Inflammatory macrophage (primary cell): ENCODE measurements around the gene ST6GAL1.

Experiments
- DNase-seq, 2 donors: peaks; one replicate each; pipeline ENCODE4 v3.0.0-alpha.2; 2020 to 2022

The ST6GAL1 gene

DNA sequence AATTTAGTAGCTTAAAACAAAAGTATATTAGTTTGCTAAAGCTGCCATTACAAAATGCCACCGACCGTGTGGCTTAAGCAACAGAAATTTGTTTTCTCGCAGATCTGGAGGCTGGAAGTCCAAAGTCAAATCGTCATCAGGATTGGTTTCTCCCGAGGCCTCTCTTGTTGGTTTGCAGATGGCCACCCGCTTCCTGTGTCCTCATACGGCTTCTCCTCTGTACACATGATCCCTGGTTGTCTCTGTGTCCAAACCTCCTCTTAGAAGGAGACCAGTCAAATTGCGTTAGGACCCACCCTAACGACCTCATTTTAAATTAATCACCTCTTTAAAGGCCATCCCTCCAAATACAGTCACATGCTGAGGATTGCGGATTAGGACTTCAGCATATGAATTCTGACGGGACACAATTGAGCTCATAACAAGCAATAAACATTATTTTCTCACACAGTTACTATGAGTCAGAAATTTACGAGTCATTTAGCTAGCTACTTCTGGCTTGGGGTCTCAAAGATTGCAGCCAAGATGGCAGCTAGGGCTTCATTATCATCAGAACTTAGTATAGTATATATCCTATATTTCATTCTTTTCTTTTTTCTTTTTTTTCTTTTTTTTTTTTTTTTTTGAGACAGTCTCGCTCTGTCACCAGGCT is 150.6 kb downstream of the ST6GAL1 start:
- DNase-seq = no peak

DNA sequence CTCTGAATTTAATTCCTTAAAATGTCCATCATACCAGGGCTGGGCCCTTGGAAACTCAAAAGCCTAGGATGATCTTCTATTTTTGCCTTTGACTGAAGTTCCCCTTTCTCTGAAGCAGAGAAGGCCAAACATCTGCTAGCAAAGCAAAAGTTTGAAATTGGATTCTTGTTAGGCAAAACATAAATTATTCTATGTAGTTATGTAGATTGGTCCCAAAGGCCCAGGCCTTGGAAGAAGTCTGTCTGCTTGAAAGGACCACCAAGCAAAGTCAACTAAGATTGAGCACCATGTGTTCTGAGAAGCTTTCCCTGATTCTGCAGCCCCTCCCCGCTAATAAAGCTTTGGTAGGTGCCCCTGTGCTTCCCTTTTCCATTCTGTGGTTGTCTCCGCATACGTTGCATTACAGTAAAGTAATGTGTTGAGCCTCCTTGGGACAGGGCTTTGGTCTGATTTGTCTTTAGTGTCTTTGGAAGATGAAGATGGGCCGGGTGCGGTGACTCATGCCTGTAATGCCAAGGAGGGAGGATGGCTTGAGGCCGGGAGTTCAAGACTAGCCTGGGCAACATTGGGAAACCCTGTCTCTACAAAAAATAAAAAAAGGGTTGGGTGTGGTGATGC is 152.5 kb downstream of the ST6GAL1 start:
- DNase-seq = peak; percentile 5 to 31

DNA sequence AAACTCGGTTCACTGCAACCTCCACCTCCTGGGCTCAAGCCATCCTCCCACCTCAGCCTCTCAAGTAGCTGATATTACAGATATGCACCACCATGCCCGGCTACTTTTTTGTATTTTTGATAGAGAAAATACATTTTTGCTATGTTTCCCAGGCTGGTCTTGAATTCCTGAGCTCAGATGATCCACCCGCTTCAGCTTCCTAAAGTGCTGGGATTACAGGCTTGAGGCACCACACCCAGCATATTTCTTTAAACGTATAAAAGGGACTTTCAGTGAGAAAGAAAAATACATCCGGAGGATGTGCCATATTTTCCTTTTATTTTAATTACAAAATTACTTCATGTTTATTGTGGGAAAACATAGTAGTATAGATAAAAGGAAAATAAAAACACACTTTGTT is 153.8 kb downstream of the ST6GAL1 start:
- no peak for DNase-seq

DNA sequence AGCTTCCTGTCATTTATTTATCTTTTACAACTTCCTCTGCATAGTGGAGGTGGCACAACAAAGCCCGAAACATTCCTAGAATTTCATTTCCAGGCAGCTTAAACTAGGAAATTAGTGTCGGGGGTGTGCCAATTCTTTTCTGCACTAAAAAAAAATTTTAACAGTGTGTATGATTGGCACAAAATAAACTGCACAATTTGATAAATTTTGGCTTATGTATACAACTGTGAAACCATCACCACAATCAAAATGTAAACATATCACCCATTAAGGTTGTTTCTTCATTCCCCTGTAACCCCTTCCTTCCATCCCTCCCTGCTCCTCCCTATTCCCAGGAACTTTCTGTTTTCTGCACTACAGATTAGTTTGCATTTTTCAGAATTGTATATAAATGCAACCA is 154.3 kb downstream of the ST6GAL1 start:
- DNase-seq = no peak

DNA sequence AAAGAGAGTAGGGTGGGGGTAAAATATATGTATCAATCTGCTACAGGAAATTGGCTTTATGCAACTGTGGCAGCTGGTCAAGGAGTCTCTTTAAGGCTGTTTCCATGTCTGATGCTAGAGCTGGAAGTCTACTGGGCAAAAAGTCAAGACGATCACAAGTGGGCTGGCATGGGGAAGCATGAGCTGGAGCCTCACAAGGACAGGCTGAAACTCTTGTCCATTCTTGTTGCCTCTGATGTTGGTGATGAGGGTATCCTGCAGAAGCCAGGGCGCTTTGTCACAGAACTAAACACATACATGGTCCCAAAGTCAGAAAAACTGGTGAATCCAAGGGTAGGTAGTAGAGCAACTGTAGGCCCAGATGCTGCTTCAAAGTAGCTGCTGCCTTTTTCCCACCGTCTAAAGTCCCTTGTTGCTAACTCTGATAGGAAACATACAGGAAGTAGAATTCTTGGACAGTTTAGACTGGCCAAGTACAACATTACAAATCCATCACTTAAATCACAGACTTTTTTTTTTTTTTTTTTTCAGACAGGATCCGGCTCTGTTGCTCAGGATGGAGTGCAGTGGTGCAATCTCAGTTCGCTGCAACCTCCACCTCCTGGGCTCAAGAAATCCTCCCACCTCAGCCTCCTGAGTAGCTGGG is 154.8 kb downstream of the ST6GAL1 start:
- DNase-seq = no peak

DNA sequence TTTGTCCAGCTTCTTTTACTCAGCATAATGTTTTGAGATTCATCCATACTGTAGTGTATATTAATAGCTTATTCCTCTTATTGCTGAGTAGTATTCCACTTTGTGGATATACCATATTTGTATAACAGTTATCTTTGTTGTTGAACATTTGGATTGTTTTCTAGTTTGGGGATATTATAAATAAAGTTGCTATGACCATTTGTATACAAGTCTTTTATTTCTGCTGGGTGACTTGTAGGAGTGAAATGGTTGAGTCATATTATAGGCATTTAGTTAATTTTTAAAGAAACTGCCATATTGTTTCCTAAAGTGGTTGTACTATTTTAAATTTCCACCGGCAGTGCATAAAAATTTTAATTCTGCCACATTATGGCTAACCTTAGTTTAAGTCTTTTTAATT is 155.6 kb downstream of the ST6GAL1 start:
- DNase-seq = no peak

DNA sequence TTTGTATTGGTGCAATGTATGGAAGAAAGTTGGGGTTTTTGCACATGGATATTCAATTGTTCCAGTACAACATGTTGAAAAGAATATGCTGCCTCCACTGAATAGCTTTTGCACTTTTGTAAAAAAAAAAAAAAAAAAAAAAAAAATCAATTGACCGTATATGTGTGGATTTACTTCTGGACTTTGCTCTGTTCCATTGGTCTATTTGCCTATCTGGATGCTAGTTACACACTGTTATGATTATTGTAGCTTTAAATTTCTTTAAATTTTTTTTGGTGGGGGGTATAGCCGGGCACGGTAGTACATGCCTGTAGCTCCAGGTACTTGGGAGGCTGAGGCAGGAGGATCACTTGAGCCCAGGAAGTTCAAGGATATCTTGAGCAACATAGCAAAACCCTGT is 156.5 kb downstream of the ST6GAL1 start:
- no peak for DNase-seq

DNA sequence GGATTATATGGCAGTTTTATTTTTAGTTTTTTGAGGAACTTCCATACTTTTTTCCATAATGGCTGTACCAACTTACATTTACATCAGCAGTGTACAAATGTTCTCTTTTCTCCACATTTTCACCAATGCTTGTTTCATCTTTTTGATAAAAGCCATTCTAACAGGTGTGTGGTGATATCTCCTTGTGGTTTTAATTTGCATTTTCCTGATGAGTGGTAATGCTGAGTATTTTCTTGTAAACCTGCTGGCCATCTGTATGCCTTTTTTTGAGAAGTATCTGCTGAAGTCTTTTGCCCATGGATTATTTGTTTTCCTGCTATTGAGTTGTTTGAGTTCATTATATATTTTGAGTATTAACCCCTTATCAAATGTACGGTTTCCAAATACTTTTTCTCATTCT is 158.4 kb downstream of the ST6GAL1 start:
- no peak for DNase-seq

DNA sequence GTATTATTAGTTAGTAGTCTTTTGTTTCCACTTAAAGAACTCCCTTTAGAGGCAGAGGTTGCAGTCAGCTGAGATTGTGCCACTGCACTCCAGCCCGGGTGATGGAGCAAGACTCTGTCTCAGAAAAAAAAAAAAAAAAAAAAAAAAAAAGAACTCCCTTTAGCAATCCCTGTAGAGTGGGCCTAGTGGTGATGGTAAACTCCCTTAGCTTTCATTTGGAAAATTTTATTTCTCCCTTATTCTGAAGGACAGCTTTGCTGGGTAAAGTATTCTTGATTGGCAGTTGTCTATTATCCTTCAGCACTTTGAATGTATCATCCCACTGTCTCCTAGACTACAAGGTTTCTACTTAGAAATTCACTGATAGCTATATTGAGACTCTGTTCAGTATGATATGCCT is 163.0 kb downstream of the ST6GAL1 start:
- DNase-seq = peak; percentile 23 to 49

DNA sequence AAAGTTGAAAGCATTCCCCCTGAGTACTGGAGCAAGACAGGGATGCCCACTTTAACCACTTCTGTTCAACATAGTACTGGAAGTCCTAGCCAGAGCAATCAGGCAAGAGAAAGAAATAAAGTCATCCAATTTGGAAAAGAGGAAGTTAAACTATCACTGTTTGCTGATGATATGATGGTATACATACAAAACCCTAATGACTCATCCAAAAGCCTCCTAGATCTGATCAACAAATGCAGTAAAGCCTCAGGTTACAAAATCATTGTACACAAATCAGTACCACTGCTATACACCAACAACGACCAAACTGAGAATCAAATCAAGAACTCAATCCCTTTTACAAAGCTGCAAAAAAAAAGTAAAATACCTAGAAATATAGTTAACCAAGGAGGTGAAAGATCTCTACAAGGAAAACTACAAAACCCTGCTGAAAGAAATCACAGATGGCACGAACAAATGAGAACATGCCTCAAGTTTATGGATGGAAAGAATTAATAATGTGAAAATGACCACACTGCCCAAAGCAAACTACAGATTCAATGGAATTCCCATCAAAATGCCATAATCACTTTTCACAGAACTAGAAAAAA is 168.7 kb downstream of the ST6GAL1 start:
- DNase-seq = peak in 1 of 2 donors; percentile 33

DNA sequence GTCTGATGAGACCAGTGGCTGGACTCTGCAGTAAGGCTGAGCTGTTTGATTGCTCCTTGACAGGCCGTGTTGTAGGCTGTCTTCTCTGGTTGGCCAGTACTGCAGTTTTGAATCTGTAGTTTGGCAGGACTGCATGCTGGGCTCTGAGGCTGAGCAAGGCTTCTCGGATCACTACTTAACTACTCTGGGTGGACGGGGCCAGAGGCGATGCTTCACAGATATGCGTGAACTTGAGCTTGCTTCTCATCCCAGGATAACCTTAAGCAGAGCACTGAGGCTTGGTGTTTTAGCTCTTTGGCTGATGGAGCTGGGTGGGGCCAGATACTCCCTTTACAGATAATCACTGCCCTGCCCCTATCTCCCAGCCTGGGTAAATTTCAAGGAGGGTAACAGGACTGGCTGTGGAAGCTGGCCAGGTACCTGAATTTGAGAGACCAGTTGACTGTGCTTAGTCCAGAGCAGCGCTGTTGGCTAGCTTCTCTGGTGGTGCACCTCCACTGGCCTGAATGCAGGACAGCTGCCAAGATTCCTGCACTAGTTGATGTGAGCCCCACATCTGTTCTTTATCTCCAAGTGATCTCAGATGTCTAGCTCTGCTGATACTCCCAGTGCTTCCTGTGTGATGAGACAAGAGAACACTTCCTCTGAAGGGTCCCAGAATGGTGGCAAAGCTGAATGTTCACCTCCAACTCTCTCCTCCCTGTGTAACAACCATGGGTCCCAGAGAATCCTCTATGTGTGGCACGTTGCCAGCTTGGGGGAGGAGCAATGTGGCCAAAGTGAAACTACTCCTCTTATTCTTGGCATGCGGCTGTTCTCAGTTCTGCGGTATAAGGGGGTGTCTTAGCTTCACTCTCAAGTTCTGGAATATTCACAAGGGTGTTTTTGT is 171.1 kb downstream of the ST6GAL1 start:
- DNase-seq = peak; percentile 14 to 41

DNA sequence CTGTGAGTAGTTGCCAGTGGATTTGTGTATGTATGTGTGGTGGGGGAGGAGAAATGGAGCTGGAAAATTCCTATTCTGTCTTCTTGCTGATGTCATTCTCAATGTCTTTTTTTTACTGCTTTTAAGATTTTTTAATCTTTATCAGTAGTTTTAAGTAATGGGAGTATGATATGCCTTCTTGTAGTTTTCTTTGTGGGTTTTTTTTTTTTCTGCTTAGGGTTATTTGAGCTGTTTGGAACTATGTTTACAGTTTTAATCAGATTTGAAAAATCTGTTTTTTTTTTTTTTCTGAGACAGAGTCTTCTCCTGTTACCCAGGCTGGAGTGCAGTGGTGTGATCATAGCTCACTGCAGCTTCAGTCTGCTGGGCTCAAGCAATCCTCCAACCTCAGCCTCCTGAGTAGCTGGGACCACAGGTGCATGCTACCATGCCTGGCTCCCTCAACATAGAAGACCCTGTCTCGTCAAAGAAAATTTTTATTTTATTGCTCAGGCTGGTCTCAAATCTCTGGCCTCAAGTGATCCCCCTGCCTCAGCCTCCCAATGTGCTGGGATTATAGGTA is 171.8 kb downstream of the ST6GAL1 start:
- DNase-seq = no peak

DNA sequence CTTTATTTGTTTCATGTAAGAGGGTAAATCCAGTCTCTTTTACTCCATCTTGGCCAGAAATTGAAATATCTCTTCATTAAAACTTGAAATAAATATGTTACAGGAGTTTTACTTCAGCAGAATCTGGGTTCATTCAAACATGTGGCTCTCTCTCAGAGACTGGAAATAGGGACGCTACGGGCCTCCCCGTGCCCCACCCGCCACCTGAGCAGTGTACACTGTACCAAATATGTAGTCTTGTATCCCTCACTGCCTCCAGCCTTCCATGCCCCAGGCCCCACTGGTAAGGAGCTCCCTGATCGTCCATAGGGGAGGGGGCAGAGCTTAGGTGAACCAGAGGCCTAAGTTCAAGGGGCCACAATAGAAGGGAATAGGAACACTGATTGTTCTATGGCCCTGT is 172.9 kb downstream of the ST6GAL1 start:
- no peak for DNase-seq

DNA sequence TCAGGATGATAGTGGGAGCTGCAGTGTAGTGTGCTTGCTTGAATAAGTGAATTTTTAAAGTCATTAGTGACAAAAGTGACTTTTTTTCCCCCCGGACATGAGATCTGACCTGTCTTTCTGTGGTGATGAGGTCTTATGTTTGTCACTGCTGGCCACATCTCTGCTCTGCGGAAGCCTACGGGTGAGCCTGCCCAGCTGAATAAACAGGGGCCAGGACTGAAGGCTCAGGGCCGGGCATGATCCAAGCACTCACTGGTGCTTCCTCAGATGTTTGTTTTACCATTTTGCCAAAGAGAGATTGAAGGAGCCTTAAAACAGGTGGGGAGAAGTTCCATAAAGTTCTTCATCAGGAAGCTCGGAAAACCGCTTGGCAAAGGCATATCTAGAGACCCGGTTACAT is 174.0 kb downstream of the ST6GAL1 start:
- no peak for DNase-seq

DNA sequence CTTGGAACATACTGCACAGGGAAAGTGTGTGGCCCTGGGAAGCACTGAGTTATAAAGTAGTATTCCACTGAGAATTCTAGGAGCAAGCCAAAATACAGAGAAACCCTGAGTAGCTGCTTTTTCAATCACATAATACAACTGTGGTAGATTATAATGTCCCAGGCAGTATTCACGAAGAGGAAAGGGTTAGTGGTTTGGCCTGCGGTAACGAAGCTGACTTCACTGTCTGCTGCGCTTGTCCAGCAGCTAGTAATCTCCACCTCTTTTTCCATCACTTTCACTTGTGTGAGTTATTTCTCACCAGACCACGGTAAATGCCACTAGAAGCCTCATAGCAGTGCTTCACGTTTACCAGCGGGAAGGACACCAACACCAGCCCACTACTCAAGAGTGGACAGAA is 174.6 kb downstream of the ST6GAL1 start:
- DNase-seq = no peak

DNA sequence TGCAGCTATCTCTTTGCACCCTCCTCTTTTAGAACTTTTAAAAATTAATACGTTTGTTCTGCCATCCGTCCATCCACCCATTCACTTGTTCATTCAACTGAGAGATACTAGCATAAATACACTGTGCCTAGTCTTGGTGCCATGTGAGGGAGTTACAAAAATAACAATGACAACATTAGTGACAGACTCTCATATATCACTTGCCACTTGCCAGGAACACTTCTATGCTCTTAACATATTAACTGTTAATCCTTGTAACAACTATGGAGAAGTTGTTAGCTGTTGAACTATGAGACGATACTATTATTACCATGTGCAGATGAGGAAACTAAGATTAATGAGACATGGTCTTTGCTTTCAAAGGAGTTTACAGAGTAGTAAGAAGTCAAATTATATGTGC is 175.4 kb downstream of the ST6GAL1 start:
- DNase-seq = no peak

DNA sequence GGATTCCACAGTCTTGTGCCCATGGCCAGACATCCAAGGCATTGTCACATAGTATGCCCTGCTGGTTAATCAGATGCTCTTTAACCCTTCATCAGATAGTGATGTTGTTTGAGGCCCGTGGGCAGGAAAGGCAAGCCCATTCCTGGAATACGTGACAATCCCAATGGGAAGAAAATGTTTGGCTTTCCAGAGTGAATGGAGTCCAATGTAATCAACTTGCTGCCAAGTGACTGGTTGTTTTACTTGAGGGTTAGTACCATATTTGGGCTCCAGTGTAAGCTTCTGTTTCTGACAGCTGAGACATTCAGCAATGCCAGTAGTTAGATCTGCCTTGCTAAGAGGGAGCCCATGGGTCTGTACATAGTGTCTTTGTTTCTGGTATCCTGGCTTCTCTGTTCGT is 177.7 kb downstream of the ST6GAL1 start:
- DNase-seq = no peak

DNA sequence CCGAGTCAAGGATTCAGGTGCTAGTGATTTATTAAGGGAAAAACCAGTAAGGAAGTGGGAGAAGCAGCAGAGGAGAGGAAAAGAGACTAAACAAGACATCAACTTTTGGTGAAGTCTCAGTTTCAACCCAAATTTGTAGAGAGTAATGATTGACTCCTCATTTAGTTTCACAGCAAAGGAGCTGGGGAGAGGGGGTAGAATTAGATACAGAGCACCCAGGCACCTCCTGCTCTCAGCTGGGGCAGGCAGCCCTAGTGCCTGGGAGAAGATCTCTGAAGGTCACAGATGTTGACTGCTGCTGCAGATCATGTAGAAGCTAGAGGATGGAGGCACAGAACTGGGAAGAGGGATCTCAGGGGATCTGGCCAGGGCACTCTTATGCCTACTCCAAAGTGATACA is 179.8 kb downstream of the ST6GAL1 start:
- DNase-seq = no peak

DNA sequence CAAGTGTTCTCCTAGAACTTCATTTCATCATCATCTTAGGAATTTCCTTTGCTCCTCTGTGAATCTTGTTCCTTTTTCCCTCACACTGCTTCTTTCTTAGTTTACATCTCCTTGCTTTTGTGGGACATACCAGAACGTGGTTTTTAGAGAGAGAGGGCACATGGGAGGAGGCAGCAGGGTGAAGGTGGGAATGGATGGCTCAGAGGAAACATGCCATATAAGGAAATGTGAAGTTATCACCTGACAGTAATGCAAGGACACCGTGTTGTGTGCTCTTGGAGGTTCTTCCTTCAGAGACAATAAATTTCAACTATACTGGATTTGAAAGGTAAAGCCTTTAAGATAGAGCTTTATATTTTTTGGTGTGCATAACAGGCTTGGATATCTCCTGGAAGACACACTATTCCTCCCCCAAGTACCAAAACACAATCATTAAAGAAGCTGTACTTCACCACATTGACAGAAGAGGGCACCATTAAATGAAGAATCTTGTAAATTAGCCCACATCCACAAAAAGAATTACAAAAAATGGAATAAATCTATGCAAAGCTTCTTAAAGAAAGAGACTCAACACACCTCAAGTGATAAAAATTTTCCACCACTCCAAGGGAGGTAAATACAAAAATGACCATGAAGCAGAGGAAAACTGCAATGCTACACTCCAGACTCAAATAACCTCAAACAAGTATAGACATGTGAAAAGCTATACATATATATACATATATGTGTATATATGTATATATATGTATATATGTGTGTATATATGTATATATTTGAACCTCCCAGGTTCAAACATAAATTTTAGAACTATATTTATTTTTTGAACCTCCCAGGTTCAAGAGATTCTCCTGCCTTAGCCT is 182.8 kb downstream of the ST6GAL1 start:
- DNase-seq = peak; percentile 4 to 45

DNA sequence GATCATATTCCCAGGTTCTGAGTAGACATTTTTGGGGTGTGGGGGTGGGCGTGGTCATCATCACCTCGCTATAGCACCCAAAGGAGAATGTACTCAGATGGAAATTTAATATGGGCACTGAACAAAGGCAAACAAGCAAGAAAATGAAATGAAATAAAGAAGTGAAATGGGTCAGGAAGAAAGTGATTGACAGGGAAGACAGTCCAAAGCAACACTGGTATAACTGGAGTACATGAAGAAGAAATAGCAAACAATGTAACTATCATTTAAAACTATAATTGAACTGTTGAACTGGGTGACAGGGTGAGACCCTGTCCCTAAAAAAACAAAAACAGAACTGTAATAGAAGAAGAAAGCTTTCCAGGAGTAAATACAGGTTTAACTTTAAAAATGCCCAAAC is 184.2 kb downstream of the ST6GAL1 start:
- no peak for DNase-seq

DNA sequence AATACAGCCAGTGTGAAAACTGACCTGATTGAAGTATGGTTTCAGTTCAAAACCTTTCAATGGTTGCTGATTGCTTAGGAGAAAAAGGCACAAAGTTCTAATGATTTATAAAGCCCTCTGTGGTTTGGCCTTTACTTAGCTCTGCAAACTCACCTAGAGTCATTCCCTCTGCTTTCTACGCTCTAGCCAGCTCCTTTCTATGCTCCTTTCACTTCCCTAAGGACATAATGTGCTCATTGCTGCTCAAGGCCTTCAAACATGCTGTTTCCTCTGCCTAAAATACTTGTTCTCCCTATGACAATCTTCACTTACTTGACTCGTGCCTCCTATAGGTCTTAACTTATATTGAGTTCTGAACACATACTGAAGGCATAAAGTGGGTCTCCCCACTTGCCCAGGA is 190.0 kb downstream of the ST6GAL1 start:
- DNase-seq = no peak

DNA sequence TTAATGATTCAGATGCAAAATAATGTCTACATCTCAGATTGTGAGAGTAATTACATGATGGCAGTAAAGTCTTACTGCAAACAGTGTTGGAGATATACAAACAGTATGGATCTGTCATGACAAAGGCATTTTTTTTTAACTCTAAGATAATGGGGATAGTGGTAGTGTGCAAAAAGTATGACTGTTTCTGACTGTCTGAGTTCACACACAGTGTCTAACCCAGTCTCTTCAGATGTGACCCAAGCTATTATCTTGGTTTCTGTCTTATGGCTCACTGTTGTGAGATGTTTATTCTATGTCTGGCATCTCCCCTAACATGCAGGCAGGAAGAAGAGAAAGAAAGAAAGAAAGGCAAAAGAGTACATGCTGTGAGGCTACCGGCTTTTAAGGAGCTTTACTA is 191.9 kb downstream of the ST6GAL1 start:
- DNase-seq = no peak
